ENCODE results near the gene SPEN.

The SPEN gene

DNA sequence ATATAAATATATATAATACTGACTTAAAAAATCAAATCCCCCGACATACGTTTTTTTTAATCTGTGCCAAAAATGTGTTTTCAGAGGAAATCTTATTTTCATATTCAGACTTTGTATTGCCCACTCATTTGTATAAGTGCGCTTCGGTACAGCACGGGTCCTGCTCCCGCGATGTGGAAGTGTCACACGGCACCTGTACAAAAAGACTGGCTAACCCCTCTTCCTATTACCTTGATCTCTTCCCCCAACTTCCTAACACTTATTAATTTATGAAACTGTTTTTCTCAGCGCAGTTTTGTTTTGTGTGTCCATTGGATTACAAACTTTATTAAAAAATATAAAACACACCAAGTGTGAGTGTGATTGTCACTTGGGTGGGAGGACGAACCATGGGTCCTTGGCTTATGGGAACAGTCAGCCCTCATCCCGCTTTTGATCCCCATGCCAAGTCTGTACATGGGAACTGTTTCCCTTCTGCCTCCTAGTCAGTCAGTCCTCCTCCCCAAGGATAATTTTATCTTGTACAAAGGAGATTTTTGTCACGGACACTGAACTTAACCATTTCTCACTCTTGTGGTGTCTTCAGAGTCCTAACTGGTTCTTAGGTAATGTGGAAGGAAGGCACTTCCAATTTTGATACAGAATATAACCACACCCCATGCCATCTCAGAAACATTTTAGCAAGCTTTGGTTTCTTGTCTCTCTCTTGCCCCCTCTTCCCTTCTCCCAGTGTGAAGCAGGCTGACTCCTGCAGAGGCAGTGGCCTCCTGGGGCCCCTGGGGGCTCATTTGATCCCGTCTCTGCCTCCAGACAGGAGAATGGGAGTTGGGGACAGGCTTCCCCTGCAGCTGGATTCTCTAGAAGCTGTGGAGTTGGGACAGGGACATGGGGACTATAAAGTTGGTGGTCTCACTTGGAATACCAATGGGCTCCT lies 92.9 kb downstream of the SPEN start:
- in situ Hi-C loops (cut with HindIII; ENCODE audit: low sequenced_read_pairs), result no loop called here
- no peak overlapping the region for H3K4me3 ChIP-seq (ENCODE audit: low read depth, low read length)
- TF ChIP-seq, protein P1, sequence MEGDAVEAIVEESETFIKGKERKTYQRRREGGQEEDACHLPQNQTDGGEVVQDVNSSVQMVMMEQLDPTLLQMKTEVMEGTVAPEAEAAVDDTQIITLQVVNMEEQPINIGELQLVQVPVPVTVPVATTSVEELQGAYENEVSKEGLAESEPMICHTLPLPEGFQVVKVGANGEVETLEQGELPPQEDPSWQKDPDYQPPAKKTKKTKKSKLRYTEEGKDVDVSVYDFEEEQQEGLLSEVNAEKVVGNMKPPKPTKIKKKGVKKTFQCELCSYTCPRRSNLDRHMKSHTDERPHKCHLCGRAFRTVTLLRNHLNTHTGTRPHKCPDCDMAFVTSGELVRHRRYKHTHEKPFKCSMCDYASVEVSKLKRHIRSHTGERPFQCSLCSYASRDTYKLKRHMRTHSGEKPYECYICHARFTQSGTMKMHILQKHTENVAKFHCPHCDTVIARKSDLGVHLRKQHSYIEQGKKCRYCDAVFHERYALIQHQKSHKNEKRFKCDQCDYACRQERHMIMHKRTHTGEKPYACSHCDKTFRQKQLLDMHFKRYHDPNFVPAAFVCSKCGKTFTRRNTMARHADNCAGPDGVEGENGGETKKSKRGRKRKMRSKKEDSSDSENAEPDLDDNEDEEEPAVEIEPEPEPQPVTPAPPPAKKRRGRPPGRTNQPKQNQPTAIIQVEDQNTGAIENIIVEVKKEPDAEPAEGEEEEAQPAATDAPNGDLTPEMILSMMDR (IDR thresholded peaks at IDR 0.05; ENCODE audit: low read depth, low read length), result no peak
- no peak for DNase-seq (ENCODE audit: low read depth, low spot score)

DNA sequence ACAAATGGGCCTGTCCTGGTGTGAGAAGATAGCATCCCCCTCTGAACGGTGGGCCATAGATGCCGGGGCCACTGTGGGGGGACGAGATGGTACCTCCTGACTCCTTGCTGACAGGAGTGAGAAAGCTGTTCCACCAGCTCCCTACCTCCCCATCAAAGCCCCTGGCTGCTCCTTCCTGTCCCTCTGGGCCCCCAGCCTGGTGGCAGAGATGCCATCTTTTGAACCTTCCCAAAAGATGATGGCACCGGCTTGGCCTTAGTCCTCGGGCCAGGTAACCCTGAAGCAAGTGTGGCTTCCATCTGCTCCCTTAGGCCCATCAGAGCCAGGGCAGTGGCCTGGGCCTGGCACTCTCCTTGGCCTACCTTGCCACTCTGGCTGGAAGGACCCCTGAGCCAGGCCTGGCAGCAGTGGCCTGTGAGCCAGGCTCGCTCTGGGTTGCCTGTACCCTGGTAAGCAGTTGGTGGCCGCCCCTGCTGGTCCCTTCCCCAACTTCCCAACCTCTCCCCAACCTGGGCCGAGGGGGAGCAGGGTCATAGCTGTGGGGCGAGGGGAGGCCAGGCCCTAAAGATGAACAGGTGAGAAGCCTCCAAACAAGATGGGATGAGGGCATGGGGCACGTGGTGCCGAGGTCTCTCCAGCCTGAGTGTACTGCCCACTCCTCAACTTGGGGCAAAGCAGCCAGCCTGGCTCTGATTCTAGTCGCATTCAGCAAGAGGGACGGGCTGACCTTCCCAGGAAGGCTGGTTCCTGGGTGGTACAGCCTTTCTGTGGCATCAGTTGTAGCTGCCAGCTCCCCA lies 93.7 kb downstream of the SPEN start:
- TF ChIP-seq, protein P1 (IDR thresholded peaks at IDR 0.05; ENCODE audit: low read depth, low read length), result no peak
- in situ Hi-C loops (cut with HindIII; ENCODE audit: low sequenced_read_pairs), result no loop called here
- no peak for DNase-seq (ENCODE audit: low read depth, low spot score)
- no peak overlapping the region for H3K4me3 ChIP-seq (ENCODE audit: low read depth, low read length)

GRCh38 chr1:15941899-15942660 lies 94.6 kb downstream of the SPEN start:
- no peak for DNase-seq (ENCODE audit: low read depth, low spot score)
- in situ Hi-C loops (cut with HindIII; ENCODE audit: low sequenced_read_pairs), result no loop called here
- TF ChIP-seq, protein P1 (IDR thresholded peaks at IDR 0.05; ENCODE audit: low read depth, low read length), result no peak
- H3K4me3 ChIP-seq (ENCODE audit: low read depth, low read length), result no peak overlapping the region

GRCh38 chr1:15942661-15943327 lies 95.3 kb downstream of the SPEN start:
- TF ChIP-seq, protein P1 (IDR thresholded peaks at IDR 0.05; ENCODE audit: low read depth, low read length), result no peak
- no peak overlapping the region for H3K4me3 ChIP-seq (ENCODE audit: low read depth, low read length)
- no peak for DNase-seq (ENCODE audit: low read depth, low spot score)
- in situ Hi-C loops (cut with HindIII; ENCODE audit: low sequenced_read_pairs), result no loop called here

DNA sequence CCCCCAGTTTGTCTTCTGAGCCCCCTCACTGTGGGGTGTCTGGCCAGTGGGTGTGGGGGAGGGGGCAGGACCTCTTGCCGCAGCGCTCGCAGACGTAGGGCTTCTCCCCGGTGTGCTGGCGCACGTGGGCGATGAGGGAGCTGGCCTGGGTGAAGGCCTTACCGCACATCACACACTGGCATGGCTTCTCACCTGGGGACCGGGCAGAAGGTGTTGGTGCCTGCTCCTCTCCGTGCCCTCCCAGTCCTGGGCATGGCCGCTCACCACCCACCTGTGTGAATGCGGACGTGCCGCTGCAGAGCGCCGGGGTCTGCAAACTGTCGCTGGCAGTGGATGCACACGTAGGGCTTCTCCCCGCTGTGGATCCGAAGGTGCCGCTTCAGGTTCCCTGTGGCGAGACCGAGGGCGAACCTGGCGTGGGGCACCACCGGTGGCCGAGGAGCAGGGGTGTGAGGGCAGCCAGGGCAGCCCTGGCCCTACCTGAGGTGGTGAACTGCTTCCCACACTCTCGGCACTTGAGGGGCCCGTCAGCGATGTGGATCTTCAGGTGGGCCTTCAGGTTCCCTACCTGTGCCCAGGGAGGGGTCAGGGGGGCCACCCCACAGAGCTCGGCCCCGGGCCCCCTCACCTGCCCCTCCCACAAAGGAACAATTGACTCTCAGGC lies 96.0 kb downstream of the SPEN start:
- no peak overlapping the region for H3K4me3 ChIP-seq (ENCODE audit: low read depth, low read length)
- in situ Hi-C loops (cut with HindIII; ENCODE audit: low sequenced_read_pairs), result no loop called here
- no peak for DNase-seq (ENCODE audit: low read depth, low spot score)
- TF ChIP-seq, protein P1 (IDR thresholded peaks at IDR 0.05; ENCODE audit: low read depth, low read length), result no peak

Data from astrocyte of the spinal cord (primary cell).